Activated T-helper 9 cell treated with anti-CD3 and anti-CD28 coated beads, Interleukin-2, amount 50 U/mL, for 16 hours (primary cell): ENCODE data around the gene ENTPD6.

Experiments used
- DNase-seq: peaks from one replicate; pipeline ENCODE4 v3.0.0-alpha.2; 2020; ENCODE audit warnings: low read depth

ENTPD6 gene

GRCh38 chr20:25188218-25188617, 7.3 kb upstream of the ENTPD6 start:
- DNase-seq, result no peak

GRCh38 chr20:25191051-25191450, 4.5 kb upstream of the ENTPD6 start:
- no peak for DNase-seq

GRCh38 chr20:25191689-25192088, 3.8 kb upstream of the ENTPD6 start:
- no peak for DNase-seq

GRCh38 chr20:25193843-25194242, 1.7 kb upstream of the ENTPD6 start:
- no peak for DNase-seq

GRCh38 chr20:25194333-25194972, 1.1 kb upstream of the ENTPD6 start:
- no peak for DNase-seq

GRCh38 chr20:25195962-25196785, 662 bp downstream of the ENTPD6 start:
- no peak for DNase-seq

- no peak for DNase-seq
Measured at GRCh38 chr20:25196786-25197120, 1.2 kb downstream of the ENTPD6 start.

- no peak for DNase-seq
Measured at GRCh38 chr20:25197183-25197869, 1.8 kb downstream of the ENTPD6 start.

- DNase-seq, result no peak
Measured at GRCh38 chr20:25197870-25198190, 2.3 kb downstream of the ENTPD6 start.

GRCh38 chr20:25198663-25199383, 3.3 kb downstream of the ENTPD6 start:
- DNase-seq, result no peak

- no peak for DNase-seq
Measured at GRCh38 chr20:25199473-25200260, 4.2 kb downstream of the ENTPD6 start.

- no peak for DNase-seq
Measured at GRCh38 chr20:25203089-25203488, 7.6 kb downstream of the ENTPD6 start.

GRCh38 chr20:25203871-25204320, 8.4 kb downstream of the ENTPD6 start:
- DNase-seq, result no peak

GRCh38 chr20:25204550-25205276, 9.2 kb downstream of the ENTPD6 start:
- DNase-seq, result no peak

- DNase-seq, result no peak
Measured at GRCh38 chr20:25205277-25206062, 10.0 kb downstream of the ENTPD6 start.

- no peak for DNase-seq
Measured at GRCh38 chr20:25206063-25206403, 10.5 kb downstream of the ENTPD6 start.

- DNase-seq, result no peak
Measured at GRCh38 chr20:25206548-25206947, 11.0 kb downstream of the ENTPD6 start.

GRCh38 chr20:25207149-25207959, 11.8 kb downstream of the ENTPD6 start:
- no peak for DNase-seq

- no peak for DNase-seq
Measured at GRCh38 chr20:25207960-25208534, 12.5 kb downstream of the ENTPD6 start.
